ES-I3 (cell line): Measurements from ENCODE around the gene DDX46.
"Not testable (repeated sequence)": the region's sequence is repeated elsewhere in the genome, so short reads cannot be mapped to it uniquely, and the experiment has no call there.

Experiments
- H3K36me3 ChIP-seq: 2 replicates; pipeline ENCODE4 v1.6.1; 2013; ENCODE audit warnings: mild to moderate bottlenecking, low read length, control low read depth, moderate library complexity; ENCODE audit not compliant: insufficient read depth
- H3K4me1 ChIP-seq: 2 replicates; pipeline ENCODE4 v1.6.1; 2013; ENCODE audit warnings: mild to moderate bottlenecking, control low read depth, low read length; ENCODE audit not compliant: insufficient read depth
- H3K9ac ChIP-seq: 2 replicates; pipeline ENCODE4 v1.6.1; 2013; ENCODE audit warnings: low read depth, mild to moderate bottlenecking, low read length, moderate library complexity
- H3K9me3 ChIP-seq: 2 replicates; pipeline ENCODE4 v1.6.1; 2013; ENCODE audit warnings: mild to moderate bottlenecking, low read length, moderate library complexity; ENCODE audit not compliant: control insufficient read depth, insufficient read depth

The DDX46 gene

DNA sequence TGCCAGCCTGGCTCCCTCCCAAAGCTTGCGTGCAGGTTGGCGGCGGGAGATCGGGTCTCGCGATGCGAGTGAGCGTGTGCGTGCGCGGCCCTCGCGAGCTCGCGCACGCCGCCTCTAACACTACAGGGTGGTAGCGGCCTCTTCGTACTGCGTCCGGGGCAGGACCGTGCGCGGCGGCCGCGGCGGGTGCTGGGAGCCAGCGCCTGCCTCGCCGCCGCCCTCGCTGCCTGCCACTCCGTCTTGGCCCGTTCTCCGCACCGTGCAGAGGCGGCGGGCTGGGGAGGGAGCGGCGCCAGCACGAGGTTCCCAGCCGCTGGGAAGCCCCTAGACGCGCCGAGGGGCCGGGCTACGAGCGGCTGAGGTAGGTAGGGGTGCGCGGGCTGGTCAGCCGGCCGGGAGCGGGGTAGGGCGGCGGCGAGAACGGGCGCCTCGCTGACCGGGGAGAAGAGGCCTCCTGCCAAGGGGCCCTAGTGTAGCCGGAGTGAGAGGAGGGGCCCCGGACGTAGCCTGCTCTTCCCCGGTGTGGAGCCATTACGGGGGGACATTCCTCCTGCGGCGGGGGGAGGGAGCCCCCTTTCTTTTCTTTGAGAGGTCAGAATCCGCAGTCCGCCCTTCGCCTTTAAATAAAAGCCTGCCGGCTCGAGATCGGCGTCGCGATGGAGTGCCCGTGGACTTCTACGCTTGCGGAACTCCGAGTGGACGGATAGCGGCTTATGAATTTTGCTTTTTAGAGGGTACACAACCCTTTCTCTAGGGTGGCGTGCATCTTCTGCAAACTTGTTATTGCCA lies 87.5 kb downstream of the DDX46 start, which contains the start of gene C5orf24:
C5orf24 (plus strand) TSS at position 117 of the 789 bp plus-strand sequence. CDS start 8,933 bp downstream, outside the sequence.
- H3K9me3 ChIP-seq = no peaks in the 10 kb centered on the region
- H3K36me3 ChIP-seq = no peaks in the 10 kb centered on the region; the same call in 1 of the 2 replicates
- no peaks in the 10 kb centered on the region for H3K4me1 ChIP-seq
- peak within 1 kb of the TSS; percentile 99 for H3K9ac ChIP-seq

- Histone ChIP-seq H3K36me3 (no peaks in the 10 kb centered on the region; the same call in 1 of the 2 replicates), H3K4me1 (no peaks in the 10 kb centered on the region), H3K9ac (peak overlapping the region; percentile 99), H3K9me3 (no peaks in the 10 kb centered on the region)
Observed at GRCh38 chr5:134846641-134846960, 88.0 kb downstream of the DDX46 start.

DNA sequence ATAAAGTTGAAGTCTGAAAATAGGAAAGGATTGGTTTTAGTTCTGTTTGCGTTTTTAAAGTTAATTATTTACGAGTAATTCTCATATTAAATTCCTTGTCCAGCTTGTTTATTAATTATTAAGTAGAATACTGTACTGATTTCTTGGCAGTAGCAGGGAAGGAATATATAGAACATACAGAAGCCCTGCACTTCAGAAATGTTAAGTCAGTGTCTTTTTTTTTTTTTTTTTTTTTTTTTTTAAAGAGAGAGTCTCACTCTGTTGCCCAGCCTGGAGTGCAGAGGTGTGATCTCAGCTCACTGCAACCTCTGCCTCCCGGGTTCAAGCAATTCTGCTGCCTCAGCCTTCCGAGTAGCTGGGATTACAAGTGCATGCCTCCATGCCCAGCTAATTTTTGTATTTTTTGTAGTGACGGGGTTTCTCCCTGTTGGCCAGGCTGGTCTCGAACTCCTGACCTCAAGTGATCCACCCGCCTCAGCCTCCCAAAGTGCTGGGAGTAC lies 90.9 kb downstream of the DDX46 start:
- H3K36me3 ChIP-seq, H3K9ac ChIP-seq, H3K4me1 ChIP-seq, H3K9me3 ChIP-seq: not testable (repeated sequence)

- Histone ChIP-seq H3K9me3 (no peaks in the 10 kb centered on the region), H3K9ac (no peak overlapping the region), H3K36me3 (peaks cover 4% of the 10 kb centered on the region), H3K4me1 (no peaks in the 10 kb centered on the region)
Observed at GRCh38 chr5:134851307-134851923, 92.8 kb downstream of the DDX46 start.

- H3K9ac ChIP-seq, H3K36me3 ChIP-seq, H3K9me3 ChIP-seq, H3K4me1 ChIP-seq: not testable (repeated sequence)
Observed at GRCh38 chr5:134856465-134856864, 97.9 kb downstream of the DDX46 start.

GRCh38 chr5:134857401-134857800 lies 98.8 kb downstream of the DDX46 start:
- Histone ChIP-seq H3K36me3 (peaks cover 4% of the 10 kb centered on the region; the same call in 1 of the 2 replicates), H3K4me1 (no peaks in the 10 kb centered on the region), H3K9me3 (no peaks in the 10 kb centered on the region), H3K9ac (no peak overlapping the region)

- no peak overlapping the region for H3K9ac ChIP-seq
- no peaks in the 10 kb centered on the region for H3K36me3 ChIP-seq
- H3K4me1 ChIP-seq = no peaks in the 10 kb centered on the region
- no peaks in the 10 kb centered on the region for H3K9me3 ChIP-seq
Observed at GRCh38 chr5:134864707-134865106, 106.1 kb downstream of the DDX46 start.

- H3K36me3 ChIP-seq = no peaks in the 10 kb centered on the region
- no peaks in the 10 kb centered on the region for H3K9me3 ChIP-seq
- no peaks in the 10 kb centered on the region for H3K4me1 ChIP-seq
- peak overlapping the region; percentile 84 for H3K9ac ChIP-seq
Observed at GRCh38 chr5:134873494-134873893, 114.9 kb downstream of the DDX46 start.

- Histone ChIP-seq H3K9ac (peak within 1 kb of the TSS; percentile 84), H3K36me3 (no peaks in the 10 kb centered on the region), H3K4me1 (no peaks in the 10 kb centered on the region), H3K9me3 (no peaks in the 10 kb centered on the region)
Observed at GRCh38 chr5:134873987-134874830, 115.6 kb downstream of the DDX46 start, which contains the start of gene TXNDC15. TSS of gene TXNDC15 (plus strand) at chr5:134874371. CDS start at chr5:134874428, 57 bp downstream.

- peak overlapping the region; percentile 84; the same call in 1 of the 2 replicates for H3K9ac ChIP-seq
- H3K36me3 ChIP-seq = no peaks in the 10 kb centered on the region
- no peaks in the 10 kb centered on the region for H3K4me1 ChIP-seq
- H3K9me3 ChIP-seq = no peaks in the 10 kb centered on the region
Observed at GRCh38 chr5:134874831-134875655, 116.5 kb downstream of the DDX46 start.

GRCh38 chr5:134877159-134877558 lies 118.6 kb downstream of the DDX46 start:
- no peak overlapping the region for H3K9ac ChIP-seq
- no peaks in the 10 kb centered on the region for H3K4me1 ChIP-seq
- H3K36me3 ChIP-seq = no peaks in the 10 kb centered on the region
- H3K9me3 ChIP-seq = no peaks in the 10 kb centered on the region

DNA sequence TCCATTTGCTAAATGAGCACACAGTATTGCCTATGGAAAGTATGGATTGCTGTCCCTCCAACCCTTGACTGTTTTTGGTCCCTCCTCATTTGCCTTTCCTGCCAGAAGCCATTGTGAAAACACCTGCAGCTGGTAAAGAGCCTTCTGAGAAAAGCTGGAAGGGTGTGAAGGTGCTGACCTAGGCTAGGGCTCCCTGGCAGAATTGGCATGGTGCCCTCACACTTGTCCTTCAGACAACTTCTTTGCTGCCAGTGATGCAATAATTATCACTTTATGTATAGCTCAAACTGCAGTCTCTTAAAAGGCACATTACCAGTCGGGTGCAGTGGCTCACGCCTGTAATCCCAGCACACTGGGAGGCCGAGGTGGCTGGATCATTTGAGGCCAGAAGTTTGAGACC lies 119.8 kb downstream of the DDX46 start:
- H3K36me3 ChIP-seq = no peaks in the 10 kb centered on the region
- H3K4me1 ChIP-seq = no peaks in the 10 kb centered on the region
- no peaks in the 10 kb centered on the region for H3K9me3 ChIP-seq
- no peak overlapping the region for H3K9ac ChIP-seq

DNA sequence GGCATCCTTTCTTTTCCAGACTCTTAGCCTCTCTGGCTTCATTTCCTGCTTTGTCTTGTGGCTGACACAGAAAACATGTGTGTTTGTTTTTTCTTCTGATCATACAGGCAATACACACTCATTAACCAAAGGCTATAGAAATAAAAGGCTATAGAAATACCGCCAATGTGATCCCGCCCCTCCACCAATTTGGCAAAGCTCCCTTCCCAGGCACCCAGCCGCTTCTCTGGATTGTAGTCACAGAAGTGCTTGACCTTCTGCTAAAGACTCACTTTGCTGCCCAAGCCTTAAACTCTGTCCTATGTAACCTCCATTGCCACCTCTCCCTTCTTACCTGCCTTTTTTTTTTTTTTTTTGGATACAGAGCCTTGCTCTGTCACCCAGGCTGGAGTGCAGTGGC lies 120.9 kb downstream of the DDX46 start:
- no peak overlapping the region for H3K9ac ChIP-seq
- no peaks in the 10 kb centered on the region for H3K9me3 ChIP-seq
- no peaks in the 10 kb centered on the region for H3K36me3 ChIP-seq
- H3K4me1 ChIP-seq = no peaks in the 10 kb centered on the region
